HepG2 (cell line): ENCODE measurements around the gene NCBP2. TPM values are rescaled to one million over a fixed set of nuclear protein-coding genes. Genes with fewer than 3 reads are reported as not detected.

Experiments
- ATF7 ChIP-seq, 2 experiments: fragments of 450-650 bp in 1 of 2; sonication (generic) in 1 of 2; formaldehyde crosslinking in 1 of 2; IDR thresholded peaks; 2 replicates each; pipeline versions ENCODE4 v1.4.0 to v1.6.1; 2016 to 2020; ENCODE audit warnings: antibody characterized with exemption in 1 of 2, mild to moderate bottlenecking in 1 of 2, missing genetic modification reagents in 1 of 2
- CBX5 ChIP-seq: sonication (generic); formaldehyde crosslinking; IDR thresholded peaks from 2 replicates; pipeline ENCODE4 v1.4.0; 2020; ENCODE audit warnings: missing genetic modification reagents, borderline replicate concordance
- FOXP4 ChIP-seq: sonication (generic); formaldehyde crosslinking; IDR thresholded peaks from 2 replicates; pipeline ENCODE4 v1.4.0; 2020; ENCODE audit warnings: missing genetic modification reagents
- KLF16 ChIP-seq, 2 experiments: sonication (generic) in 1 of 2; formaldehyde crosslinking in 1 of 2; IDR thresholded peaks; 2 replicates each; pipeline versions ENCODE4 v1.6.1 to v1.8.0; 2016 to 2023; ENCODE audit warnings: missing genetic modification reagents in 2 of 2, missing compliant biosample characterization in 1 of 2
- MAF1 ChIP-seq: sonication (generic); formaldehyde crosslinking; IDR thresholded peaks from 2 replicates; pipeline ENCODE4 v1.5.0; 2020; ENCODE audit warnings: missing genetic modification reagents, borderline replicate concordance
- MTA1 ChIP-seq: sonication (generic); formaldehyde crosslinking; IDR thresholded peaks from 2 replicates; pipeline ENCODE4 v1.4.0; 2020; ENCODE audit warnings: missing genetic modification reagents, mild to moderate bottlenecking, borderline replicate concordance
- PHB2 ChIP-seq: fragments of 450-650 bp; IDR thresholded peaks from 2 replicates; pipeline ENCODE4 v1.6.1; 2018; ENCODE audit not compliant: partially characterized antibody
- RFX3 ChIP-seq: IDR thresholded peaks from 2 replicates; pipeline ENCODE4 v1.6.1; 2016; ENCODE audit warnings: missing biosample characterization, missing genetic modification reagents
- RNF219 ChIP-seq: sonication (generic); formaldehyde crosslinking; IDR thresholded peaks from 2 replicates; pipeline ENCODE4 v1.5.0; 2020; ENCODE audit warnings: mild to moderate bottlenecking, missing genetic modification reagents
- TBX2 ChIP-seq: sonication (generic); formaldehyde crosslinking; IDR thresholded peaks from 2 replicates; pipeline ENCODE4 v1.5.0; 2020; ENCODE audit warnings: missing genetic modification reagents, mild to moderate bottlenecking, borderline replicate concordance
- TP53 ChIP-seq: sonication (generic); formaldehyde crosslinking; conservative IDR thresholded peaks from 2 replicates; pipeline ENCODE4 v1.4.0; 2020; ENCODE audit warnings: missing genetic modification reagents
- ZKSCAN1 ChIP-seq: fragments of 150-350 bp; IDR thresholded peaks from 2 replicates; pipeline ENCODE4 v1.6.1; 2014; ENCODE audit warnings: low read length
- ZMAT3 ChIP-seq: sonication (generic); formaldehyde crosslinking; conservative IDR thresholded peaks from 2 replicates; pipeline ENCODE4 v1.7.0; 2021; ENCODE audit warnings: missing genetic modification reagents
- polyA plus RNA-seq, 8 experiments: library from polyadenylated mRNA; depleted of rRNA in 3 of 8; stranded (reverse) in 7 of 8; unstranded in 1 of 8; fragments of >200 nt; fragmentation: Illumina TruSeq in 4 of 8; extraction: Trizol in 4 of 8; gene quantifications; 2 replicates each; pipeline versions ENCODE4 v1.2.1 to v1.2.3, GENCODE V29; 2011 to 2016; ENCODE audit warnings: low read depth in 4 of 8, missing spikeins in 1 of 8, mixed read lengths in 1 of 8; ENCODE audit not compliant: insufficient read depth in 1 of 8
- total RNA-seq, 5 experiments: library from RNA; depleted of rRNA; stranded (reverse); fragments of >200 nt; fragmentation: Illumina TruSeq; extraction: Trizol; gene quantifications; 2 replicates each; pipeline ENCODE4 v1.2.3, GENCODE V29; 2016; ENCODE audit warnings: low read depth in 1 of 5
- TF ChIP-seq, protein P1 (sequence below): sonication (generic); formaldehyde crosslinking; IDR thresholded peaks from 2 replicates; pipeline ENCODE4 v1.5.0; 2020; ENCODE audit warnings: mild to moderate bottlenecking, missing genetic modification reagents, borderline replicate concordance
- TF ChIP-seq, protein P2 (sequence below), 2 experiments: sonication (generic) in 1 of 2; formaldehyde crosslinking in 1 of 2; IDR thresholded peaks; 2 replicates each; pipeline versions ENCODE4 v1.5.1 to v1.6.1; 2011 to 2020; ENCODE audit warnings: borderline replicate concordance in 1 of 2, low read depth in 1 of 2, low read length in 1 of 2, mild to moderate bottlenecking in 1 of 2, missing genetic modification reagents in 1 of 2, moderate library complexity in 1 of 2

The NCBP2 gene
- total and polyA plus RNA-seq, 2 of the 13 experiments (the other 11 are each of a cell fraction or from before 2014, with no cell fraction given), result 58.7 to 95.5 TPM

DNA sequence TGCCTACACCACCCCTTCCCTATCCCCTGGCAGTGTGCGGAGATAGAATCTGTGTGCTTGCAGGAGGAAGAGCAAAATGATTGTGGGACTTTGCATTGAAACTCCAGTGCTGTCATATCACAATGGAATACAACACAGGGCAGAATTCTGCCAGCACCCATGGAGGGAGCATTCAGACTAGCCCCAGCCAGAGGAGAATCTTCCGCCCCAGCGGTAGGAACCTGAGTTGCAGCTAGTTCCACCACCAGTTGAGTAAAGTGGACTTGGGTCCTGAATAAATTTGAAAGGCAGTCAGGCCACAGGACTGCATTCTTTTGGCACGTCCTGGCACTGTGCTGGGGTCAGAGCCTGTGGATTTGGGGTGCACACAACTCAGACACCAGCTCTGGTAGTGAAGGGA, 27.5 kb downstream of the NCBP2 start (continued):
- TF ChIP-seq MAF1 (no peak), ATF7 (IDR thresholded peaks at IDR 0.05) (no peak), ATF7 (CRISPR knock-in tag; IDR thresholded peaks at IDR 0.05) (no peak), KLF16 (CRISPR knock-in tag; IDR thresholded peaks at IDR 0.05) (no peak), CBX5 (CRISPR knock-in tag) (no peak), MTA1 (CRISPR knock-in tag) (no peak), ZMAT3 (CRISPR knock-in tag) (no peak), PHB2 (no peak), TP53 (no peak), RFX3 (CRISPR knock-in tag) (no peak), FOXP4 (CRISPR knock-in tag) (no peak), TBX2 (CRISPR knock-in tag) (no peak), ZKSCAN1 (no peak), RNF219 (CRISPR knock-in tag) (no peak)
- TF ChIP-seq, protein P1, sequence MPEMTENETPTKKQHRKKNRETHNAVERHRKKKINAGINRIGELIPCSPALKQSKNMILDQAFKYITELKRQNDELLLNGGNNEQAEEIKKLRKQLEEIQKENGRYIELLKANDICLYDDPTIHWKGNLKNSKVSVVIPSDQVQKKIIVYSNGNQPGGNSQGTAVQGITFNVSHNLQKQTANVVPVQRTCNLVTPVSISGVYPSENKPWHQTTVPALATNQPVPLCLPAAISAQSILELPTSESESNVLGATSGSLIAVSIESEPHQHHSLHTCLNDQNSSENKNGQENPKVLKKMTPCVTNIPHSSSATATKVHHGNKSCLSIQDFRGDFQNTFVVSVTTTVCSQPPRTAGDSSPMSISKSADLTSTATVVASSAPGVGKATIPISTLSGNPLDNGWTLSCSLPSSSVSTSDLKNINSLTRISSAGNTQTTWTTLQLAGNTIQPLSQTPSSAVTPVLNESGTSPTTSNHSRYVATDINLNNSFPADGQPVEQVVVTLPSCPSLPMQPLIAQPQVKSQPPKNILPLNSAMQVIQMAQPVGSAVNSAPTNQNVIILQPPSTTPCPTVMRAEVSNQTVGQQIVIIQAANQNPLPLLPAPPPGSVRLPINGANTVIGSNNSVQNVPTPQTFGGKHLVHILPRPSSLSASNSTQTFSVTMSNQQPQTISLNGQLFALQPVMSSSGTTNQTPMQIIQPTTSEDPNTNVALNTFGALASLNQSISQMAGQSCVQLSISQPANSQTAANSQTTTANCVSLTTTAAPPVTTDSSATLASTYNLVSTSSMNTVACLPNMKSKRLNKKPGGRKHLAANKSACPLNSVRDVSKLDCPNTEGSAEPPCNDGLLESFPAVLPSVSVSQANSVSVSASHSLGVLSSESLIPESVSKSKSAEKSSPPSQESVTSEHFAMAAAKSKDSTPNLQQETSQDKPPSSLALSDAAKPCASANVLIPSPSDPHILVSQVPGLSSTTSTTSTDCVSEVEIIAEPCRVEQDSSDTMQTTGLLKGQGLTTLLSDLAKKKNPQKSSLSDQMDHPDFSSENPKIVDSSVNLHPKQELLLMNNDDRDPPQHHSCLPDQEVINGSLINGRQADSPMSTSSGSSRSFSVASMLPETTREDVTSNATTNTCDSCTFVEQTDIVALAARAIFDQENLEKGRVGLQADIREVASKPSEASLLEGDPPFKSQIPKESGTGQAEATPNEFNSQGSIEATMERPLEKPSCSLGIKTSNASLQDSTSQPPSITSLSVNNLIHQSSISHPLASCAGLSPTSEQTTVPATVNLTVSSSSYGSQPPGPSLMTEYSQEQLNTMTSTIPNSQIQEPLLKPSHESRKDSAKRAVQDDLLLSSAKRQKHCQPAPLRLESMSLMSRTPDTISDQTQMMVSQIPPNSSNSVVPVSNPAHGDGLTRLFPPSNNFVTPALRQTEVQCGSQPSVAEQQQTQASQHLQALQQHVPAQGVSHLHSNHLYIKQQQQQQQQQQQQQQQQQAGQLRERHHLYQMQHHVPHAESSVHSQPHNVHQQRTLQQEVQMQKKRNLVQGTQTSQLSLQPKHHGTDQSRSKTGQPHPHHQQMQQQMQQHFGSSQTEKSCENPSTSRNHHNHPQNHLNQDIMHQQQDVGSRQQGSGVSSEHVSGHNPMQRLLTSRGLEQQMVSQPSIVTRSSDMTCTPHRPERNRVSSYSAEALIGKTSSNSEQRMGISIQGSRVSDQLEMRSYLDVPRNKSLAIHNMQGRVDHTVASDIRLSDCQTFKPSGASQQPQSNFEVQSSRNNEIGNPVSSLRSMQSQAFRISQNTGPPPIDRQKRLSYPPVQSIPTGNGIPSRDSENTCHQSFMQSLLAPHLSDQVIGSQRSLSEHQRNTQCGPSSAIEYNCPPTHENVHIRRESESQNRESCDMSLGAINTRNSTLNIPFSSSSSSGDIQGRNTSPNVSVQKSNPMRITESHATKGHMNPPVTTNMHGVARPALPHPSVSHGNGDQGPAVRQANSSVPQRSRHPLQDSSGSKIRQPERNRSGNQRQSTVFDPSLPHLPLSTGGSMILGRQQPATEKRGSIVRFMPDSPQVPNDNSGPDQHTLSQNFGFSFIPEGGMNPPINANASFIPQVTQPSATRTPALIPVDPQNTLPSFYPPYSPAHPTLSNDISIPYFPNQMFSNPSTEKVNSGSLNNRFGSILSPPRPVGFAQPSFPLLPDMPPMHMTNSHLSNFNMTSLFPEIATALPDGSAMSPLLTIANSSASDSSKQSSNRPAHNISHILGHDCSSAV, result no peak
- TF ChIP-seq, protein P2, sequence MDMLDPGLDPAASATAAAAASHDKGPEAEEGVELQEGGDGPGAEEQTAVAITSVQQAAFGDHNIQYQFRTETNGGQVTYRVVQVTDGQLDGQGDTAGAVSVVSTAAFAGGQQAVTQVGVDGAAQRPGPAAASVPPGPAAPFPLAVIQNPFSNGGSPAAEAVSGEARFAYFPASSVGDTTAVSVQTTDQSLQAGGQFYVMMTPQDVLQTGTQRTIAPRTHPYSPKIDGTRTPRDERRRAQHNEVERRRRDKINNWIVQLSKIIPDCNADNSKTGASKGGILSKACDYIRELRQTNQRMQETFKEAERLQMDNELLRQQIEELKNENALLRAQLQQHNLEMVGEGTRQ (IDR thresholded peaks at IDR 0.05; ENCODE audit: low read depth, low read length), result no peak
- TF ChIP-seq, protein P2 (CRISPR knock-in tag; IDR thresholded peaks at IDR 0.05; ENCODE audit: borderline replicate concordance), result no peak
